ENCODE data around the gene SMG6. TPM values are rescaled to one million over a fixed set of nuclear protein-coding genes. Genes with fewer than 3 reads are reported as not detected.

The SMG6 gene
- polyA plus RNA-seq, 2 donors: 14.0 to 16.7 TPM

- Histone ChIP-seq H3K9me3 (ENCODE audit: control insufficient read depth in 2 of 2, insufficient read depth in 1 of 2, low read depth in 1 of 2, low read length in 1 of 2) (no peaks in the 10 kb centered on the region), H3K4me3 (ENCODE audit: low read depth in 1 of 2, low read length in 2 of 2) (no peak overlapping the region), H3K27ac (ENCODE audit: low read depth in 2 of 2, low read length in 1 of 2) (peak overlapping the region; percentile 81 to 93), H3K36me3 (ENCODE audit: control insufficient read depth in 2 of 2, insufficient read depth in 2 of 2, low read length in 1 of 2) (no peaks in the 10 kb centered on the region), H3K27me3 (ENCODE audit: control insufficient read depth in 1 of 2, insufficient read depth in 2 of 2, low read length in 2 of 2) (no peaks in the 10 kb centered on the region), H3K4me1 (ENCODE audit: control insufficient read depth in 2 of 2, insufficient read depth in 2 of 2, low read length in 1 of 2) (peaks cover 0 to 6% of the 10 kb centered on the region in 2 donors)
- WGBS, 2 donors: 65 to 73% methylated on average over 11 of the region's 11 CpGs
Measured at GRCh38 chr17:2137342-2138098, 166.1 kb downstream of the SMG6 start.

GRCh38 chr17:2136241-2136640, 167.3 kb downstream of the SMG6 start:
- Histone ChIP-seq H3K4me3 (ENCODE audit: low read depth in 1 of 2, low read length in 2 of 2) (no peak overlapping the region), H3K4me1 (ENCODE audit: control insufficient read depth in 2 of 2, insufficient read depth in 2 of 2, low read length in 1 of 2) (peaks cover 0 to 6% of the 10 kb centered on the region in 2 donors), H3K36me3 (ENCODE audit: control insufficient read depth in 2 of 2, insufficient read depth in 2 of 2, low read length in 1 of 2) (no peaks in the 10 kb centered on the region), H3K9me3 (ENCODE audit: control insufficient read depth in 2 of 2, insufficient read depth in 1 of 2, low read depth in 1 of 2, low read length in 1 of 2) (no peaks in the 10 kb centered on the region), H3K27ac (ENCODE audit: low read depth in 2 of 2, low read length in 1 of 2) (no peak overlapping the region), H3K27me3 (ENCODE audit: control insufficient read depth in 1 of 2, insufficient read depth in 2 of 2, low read length in 2 of 2) (no peaks in the 10 kb centered on the region)
- WGBS, 2 donors: 90 to 93% methylated on average over 6 of the region's 6 CpGs

DNA sequence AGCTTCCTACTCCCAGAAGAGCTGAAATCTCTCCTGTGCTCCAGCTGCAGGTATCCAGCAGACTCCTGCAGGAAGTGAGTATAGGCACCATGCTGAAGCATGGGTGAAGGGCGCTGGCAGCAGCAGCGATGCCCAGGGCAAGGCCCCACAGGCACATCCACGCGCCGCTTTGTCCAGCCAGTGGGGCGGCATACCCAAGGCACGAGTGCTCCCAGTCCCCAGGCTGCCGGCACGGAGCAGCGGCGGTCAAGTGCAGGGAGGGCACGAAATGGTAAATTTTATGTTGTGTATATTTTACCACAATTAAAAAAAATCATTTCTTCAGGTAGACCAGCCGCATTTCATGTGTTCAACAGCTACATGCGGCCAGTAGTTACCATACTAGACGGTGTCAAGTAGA, 175.6 kb downstream of the SMG6 start:
- 96 to 97% methylated on average over 15 of the region's 15 CpGs for WGBS, 2 donors
- Histone ChIP-seq H3K9me3 (ENCODE audit: control insufficient read depth in 2 of 2, insufficient read depth in 1 of 2, low read depth in 1 of 2, low read length in 1 of 2) (no peaks in the 10 kb centered on the region), H3K27ac (ENCODE audit: low read depth in 2 of 2, low read length in 1 of 2) (no peak overlapping the region), H3K4me3 (ENCODE audit: low read depth in 1 of 2, low read length in 2 of 2) (no peak overlapping the region), H3K36me3 (ENCODE audit: control insufficient read depth in 2 of 2, insufficient read depth in 2 of 2, low read length in 1 of 2) (peaks cover 0 to 6% of the 10 kb centered on the region in 2 donors), H3K4me1 (ENCODE audit: control insufficient read depth in 2 of 2, insufficient read depth in 2 of 2, low read length in 1 of 2) (peaks cover under 1 to 2% of the 10 kb centered on the region in 2 donors), H3K27me3 (ENCODE audit: control insufficient read depth in 1 of 2, insufficient read depth in 2 of 2, low read length in 2 of 2) (no peaks in the 10 kb centered on the region)

DNA sequence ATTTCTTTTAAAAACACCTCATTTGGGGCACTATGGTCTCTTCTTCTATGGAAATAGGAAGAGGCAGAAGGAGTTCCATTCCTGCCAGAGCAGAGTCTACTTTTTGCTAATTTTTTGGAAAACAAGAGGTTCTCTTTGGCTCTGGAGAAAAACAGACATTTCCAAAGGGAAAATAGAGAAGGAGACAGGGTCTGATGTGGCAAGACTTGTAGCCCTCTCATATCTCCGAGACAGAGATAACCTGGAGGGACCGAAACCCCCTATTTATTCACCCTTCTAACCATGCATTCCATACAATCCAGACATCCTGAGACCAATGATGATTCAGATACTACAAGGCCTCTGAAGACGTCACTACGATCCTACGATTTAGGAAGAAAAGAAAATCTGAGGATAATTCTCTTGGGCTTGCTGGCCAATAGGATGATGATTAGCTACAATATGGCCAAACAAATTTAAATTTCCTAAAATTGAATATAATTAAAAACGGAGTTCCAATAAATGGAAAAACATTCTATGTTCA, 178.5 kb downstream of the SMG6 start:
- no peak overlapping the region for H3K27ac ChIP-seq (ENCODE audit: low read depth in 2 of 2, low read length in 1 of 2)
- H3K4me3 ChIP-seq (ENCODE audit: low read depth in 1 of 2, low read length in 2 of 2): no peak overlapping the region
- H3K9me3 ChIP-seq (ENCODE audit: control insufficient read depth in 2 of 2, insufficient read depth in 1 of 2, low read depth in 1 of 2, low read length in 1 of 2): no peaks in the 10 kb centered on the region
- no peaks in the 10 kb centered on the region for H3K27me3 ChIP-seq (ENCODE audit: control insufficient read depth in 1 of 2, insufficient read depth in 2 of 2, low read length in 2 of 2)
- peaks cover 2 to 5% of the 10 kb centered on the region in 2 donors for H3K4me1 ChIP-seq (ENCODE audit: control insufficient read depth in 2 of 2, insufficient read depth in 2 of 2, low read length in 1 of 2)
- H3K36me3 ChIP-seq (ENCODE audit: control insufficient read depth in 2 of 2, insufficient read depth in 2 of 2, low read length in 1 of 2): peaks cover 0 to 6% of the 10 kb centered on the region in 2 donors
- 96% methylated on average over 6 of the region's 6 CpGs for WGBS, 2 donors

DNA sequence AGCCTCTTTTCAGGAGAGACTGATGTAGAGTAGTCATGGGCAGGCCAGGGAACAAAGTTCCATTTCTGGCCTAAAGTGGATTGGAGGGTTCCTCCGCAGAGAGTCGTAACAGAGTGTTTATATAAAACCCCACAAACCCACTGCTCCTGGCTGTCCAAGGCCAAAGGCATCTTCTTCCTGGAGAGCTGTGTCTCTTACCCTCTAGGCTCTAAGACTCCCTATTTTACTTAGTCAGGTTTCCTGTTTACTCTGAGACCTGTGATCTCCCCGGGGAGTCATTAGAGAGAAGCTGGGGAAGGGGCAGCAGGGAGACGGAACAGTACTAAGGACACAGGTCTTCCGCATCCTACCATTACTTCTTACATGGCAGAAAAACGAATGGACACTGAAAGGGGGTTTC, 179.2 kb downstream of the SMG6 start:
- 73 to 84% methylated on average over 6 of the region's 6 CpGs for WGBS, 2 donors
- H3K27me3 ChIP-seq (ENCODE audit: control insufficient read depth in 1 of 2, insufficient read depth in 2 of 2, low read length in 2 of 2): no peaks in the 10 kb centered on the region
- no peaks in the 10 kb centered on the region for H3K9me3 ChIP-seq (ENCODE audit: control insufficient read depth in 2 of 2, insufficient read depth in 1 of 2, low read depth in 1 of 2, low read length in 1 of 2)
- peaks cover 2 to 5% of the 10 kb centered on the region in 2 donors for H3K4me1 ChIP-seq (ENCODE audit: control insufficient read depth in 2 of 2, insufficient read depth in 2 of 2, low read length in 1 of 2)
- H3K36me3 ChIP-seq (ENCODE audit: control insufficient read depth in 2 of 2, insufficient read depth in 2 of 2, low read length in 1 of 2): peaks cover 0 to 6% of the 10 kb centered on the region in 2 donors
- H3K4me3 ChIP-seq (ENCODE audit: low read depth in 1 of 2, low read length in 2 of 2): no peak overlapping the region
- H3K27ac ChIP-seq (ENCODE audit: low read depth in 2 of 2, low read length in 1 of 2): peak overlapping the region; percentile 84 to 94

- H3K9me3 ChIP-seq (ENCODE audit: control insufficient read depth in 2 of 2, insufficient read depth in 1 of 2, low read depth in 1 of 2, low read length in 1 of 2): no peaks in the 10 kb centered on the region
- no peaks in the 10 kb centered on the region for H3K27me3 ChIP-seq (ENCODE audit: control insufficient read depth in 1 of 2, insufficient read depth in 2 of 2, low read length in 2 of 2)
- H3K36me3 ChIP-seq (ENCODE audit: control insufficient read depth in 2 of 2, insufficient read depth in 2 of 2, low read length in 1 of 2): peaks cover 0 to 6% of the 10 kb centered on the region in 2 donors
- H3K4me1 ChIP-seq (ENCODE audit: control insufficient read depth in 2 of 2, insufficient read depth in 2 of 2, low read length in 1 of 2): peaks cover 2 to 5% of the 10 kb centered on the region in 2 donors
- peak overlapping the region; percentile 84 to 94 for H3K27ac ChIP-seq (ENCODE audit: low read depth in 2 of 2, low read length in 1 of 2)
- H3K4me3 ChIP-seq (ENCODE audit: low read depth in 1 of 2, low read length in 2 of 2): no peak overlapping the region
- WGBS, 2 donors: 38 to 60% methylated on average over 7 of the region's 7 CpGs
Measured at GRCh38 chr17:2123375-2124251, 180.0 kb downstream of the SMG6 start.

DNA sequence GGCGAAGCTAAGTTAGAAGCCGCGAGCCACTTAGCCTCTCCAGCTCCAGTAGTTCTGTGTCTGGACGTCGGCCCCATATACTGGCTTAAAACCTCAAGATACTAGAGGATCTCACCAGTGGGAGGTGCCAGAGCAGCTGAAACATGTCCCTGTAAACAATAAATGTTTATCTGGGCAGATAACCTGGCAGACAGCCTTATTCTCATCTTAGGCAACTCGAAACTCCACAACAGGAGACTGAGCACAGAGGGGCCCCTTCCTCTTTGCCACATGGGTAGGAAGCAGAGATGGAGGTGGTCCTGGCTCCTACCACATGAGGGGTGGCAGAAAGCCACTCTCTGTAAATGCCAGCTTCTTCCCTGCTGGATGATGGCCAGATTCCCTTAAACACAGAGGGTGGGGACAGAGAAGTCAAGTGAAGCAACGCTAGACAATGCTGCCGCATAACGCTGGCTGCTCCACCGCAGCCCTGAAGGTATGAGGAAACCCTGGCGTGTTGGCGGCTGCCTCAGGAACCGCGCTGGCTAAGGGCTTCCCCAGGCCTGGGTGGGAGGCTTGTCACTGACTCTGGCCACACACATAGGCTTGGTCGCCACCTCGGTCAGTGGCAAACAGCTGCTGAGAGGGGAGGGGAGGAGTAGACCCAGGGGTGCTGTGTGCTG, 180.8 kb downstream of the SMG6 start:
- peaks cover 0 to 3% of the 10 kb centered on the region in 2 donors for H3K36me3 ChIP-seq (ENCODE audit: control insufficient read depth in 2 of 2, insufficient read depth in 2 of 2, low read length in 1 of 2)
- 29 to 43% methylated on average over 16 of the region's 16 CpGs for WGBS, 2 donors
- no peak overlapping the region for H3K4me3 ChIP-seq (ENCODE audit: low read depth in 1 of 2, low read length in 2 of 2)
- H3K27me3 ChIP-seq (ENCODE audit: control insufficient read depth in 1 of 2, insufficient read depth in 2 of 2, low read length in 2 of 2): no peaks in the 10 kb centered on the region
- peaks cover 2 to 5% of the 10 kb centered on the region in 2 donors for H3K4me1 ChIP-seq (ENCODE audit: control insufficient read depth in 2 of 2, insufficient read depth in 2 of 2, low read length in 1 of 2)
- no peaks in the 10 kb centered on the region for H3K9me3 ChIP-seq (ENCODE audit: control insufficient read depth in 2 of 2, insufficient read depth in 1 of 2, low read depth in 1 of 2, low read length in 1 of 2)
- H3K27ac ChIP-seq (ENCODE audit: low read depth in 2 of 2, low read length in 1 of 2): peak overlapping the region; percentile 84 to 94

DNA sequence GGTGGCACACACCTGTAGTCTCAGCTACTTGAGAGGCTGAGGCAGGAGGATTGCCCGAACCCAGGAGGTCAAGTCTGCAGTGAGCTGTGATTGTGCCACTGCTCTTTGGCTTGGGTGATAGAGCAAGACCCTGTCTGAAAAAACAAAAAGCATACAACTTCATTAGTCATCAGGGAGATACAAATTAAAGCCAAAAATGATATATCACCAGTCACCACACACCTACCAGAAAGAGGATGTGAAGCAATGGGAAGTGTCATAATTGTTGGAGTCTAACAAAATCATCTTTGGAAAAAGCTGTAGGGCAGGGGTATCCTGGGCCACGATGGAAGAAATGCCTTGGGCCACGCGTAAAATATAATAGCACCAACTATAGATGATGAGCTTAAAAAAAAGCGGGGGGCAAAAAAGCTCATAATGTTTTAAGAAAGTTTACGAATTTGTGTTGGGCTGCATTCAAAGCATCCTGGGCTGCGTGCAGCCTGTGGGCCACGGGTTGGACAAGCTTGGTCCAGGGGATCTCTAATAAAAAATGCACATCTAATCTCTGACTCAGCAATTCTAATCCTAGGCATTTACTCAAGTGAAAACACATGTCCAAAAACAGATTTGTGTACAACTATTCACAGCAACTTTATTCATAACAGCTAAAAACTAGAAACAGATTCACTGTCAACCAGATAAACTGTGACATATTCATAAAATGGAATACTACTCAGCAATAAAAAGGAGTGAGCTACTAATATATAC, 182.8 kb downstream of the SMG6 start:
- Histone ChIP-seq H3K4me1 (ENCODE audit: control insufficient read depth in 2 of 2, insufficient read depth in 2 of 2, low read length in 1 of 2) (peaks cover 2 to 5% of the 10 kb centered on the region in 2 donors), H3K9me3 (ENCODE audit: control insufficient read depth in 2 of 2, insufficient read depth in 1 of 2, low read depth in 1 of 2, low read length in 1 of 2) (no peaks in the 10 kb centered on the region), H3K27me3 (ENCODE audit: control insufficient read depth in 1 of 2, insufficient read depth in 2 of 2, low read length in 2 of 2) (no peaks in the 10 kb centered on the region), H3K36me3 (ENCODE audit: control insufficient read depth in 2 of 2, insufficient read depth in 2 of 2, low read length in 1 of 2) (no peaks in the 10 kb centered on the region), H3K27ac (ENCODE audit: low read depth in 2 of 2, low read length in 1 of 2) (peak overlapping the region in 1 of 2 donors; percentile 1), H3K4me3 (ENCODE audit: low read depth in 1 of 2, low read length in 2 of 2) (no peak overlapping the region)
- 82 to 85% methylated on average over 8 of the region's 8 CpGs for WGBS, 2 donors

- WGBS, 2 donors: 89 to 90% methylated on average over 6 of the region's 6 CpGs
Measured at GRCh38 chr17:2113279-2113622, 190.3 kb downstream of the SMG6 start.

More at GRCh38 chr17:2113279-2113622, 190.3 kb downstream of the SMG6 start:
- Histone ChIP-seq H3K4me3 (ENCODE audit: low read depth in 1 of 2, low read length in 2 of 2) (no peak overlapping the region), H3K27ac (ENCODE audit: low read depth in 2 of 2, low read length in 1 of 2) (no peak overlapping the region), H3K27me3 (ENCODE audit: control insufficient read depth in 1 of 2, insufficient read depth in 2 of 2, low read length in 2 of 2) (no peaks in the 10 kb centered on the region), H3K4me1 (ENCODE audit: control insufficient read depth in 2 of 2, insufficient read depth in 2 of 2, low read length in 1 of 2) (no peaks in the 10 kb centered on the region), H3K36me3 (ENCODE audit: control insufficient read depth in 2 of 2, insufficient read depth in 2 of 2, low read length in 1 of 2) (no peaks in the 10 kb centered on the region), H3K9me3 (ENCODE audit: control insufficient read depth in 2 of 2, insufficient read depth in 1 of 2, low read depth in 1 of 2, low read length in 1 of 2) (no peaks in the 10 kb centered on the region)
